CD4-positive, alpha-beta T cell treated with Interleukin-2 at 100 ng/mL for 4 hours (primary cell): Measurements from ENCODE around the gene CLIP4.

Experiments
- DNase-seq: peaks from one replicate; pipeline ENCODE4 v3.0.0-alpha.2; 2020; ENCODE audit warnings: low spot score

Gene CLIP4

DNA sequence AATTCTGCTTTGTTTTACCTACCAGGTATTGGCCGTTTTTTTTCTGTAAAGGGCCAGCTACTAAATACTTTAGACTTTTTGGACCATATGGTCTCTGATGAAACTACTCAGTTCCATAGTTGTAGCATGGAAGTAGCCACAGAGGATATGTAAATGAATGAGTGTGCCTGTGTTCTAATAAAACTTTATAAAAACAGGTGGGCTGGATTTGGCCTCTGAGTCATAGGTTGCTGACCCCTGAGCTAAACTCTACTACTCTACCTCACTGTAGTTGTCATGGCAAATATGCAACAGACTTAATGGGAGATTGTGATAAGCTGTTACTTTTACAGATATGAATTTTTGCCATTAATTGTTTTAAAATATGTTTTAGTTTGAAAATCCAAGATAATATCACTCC lies 19.7 kb downstream of the CLIP4 start:
- no peak for DNase-seq

GRCh38 chr2:29139152-29139551 lies 23.9 kb downstream of the CLIP4 start:
- no peak for DNase-seq

DNA sequence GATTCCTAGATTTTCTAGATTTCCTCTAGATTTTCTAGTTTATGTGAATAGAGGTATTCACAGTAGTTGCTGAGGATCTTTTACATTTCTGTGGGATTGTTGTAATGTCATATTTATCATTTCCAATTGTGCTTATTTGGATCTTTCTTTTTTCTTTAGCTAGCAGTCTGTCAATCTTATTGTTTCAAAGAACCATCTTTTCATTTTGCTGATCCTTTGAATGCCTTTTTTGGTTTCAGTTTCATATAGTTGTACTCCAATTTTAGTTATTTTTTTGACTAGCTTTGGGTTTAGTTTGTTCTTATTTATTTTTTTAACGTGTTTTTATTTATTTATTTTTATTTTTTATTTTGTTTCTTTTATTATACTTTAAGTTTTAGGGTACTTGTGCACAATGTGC lies 24.5 kb downstream of the CLIP4 start:
- DNase-seq, result no peak

DNA sequence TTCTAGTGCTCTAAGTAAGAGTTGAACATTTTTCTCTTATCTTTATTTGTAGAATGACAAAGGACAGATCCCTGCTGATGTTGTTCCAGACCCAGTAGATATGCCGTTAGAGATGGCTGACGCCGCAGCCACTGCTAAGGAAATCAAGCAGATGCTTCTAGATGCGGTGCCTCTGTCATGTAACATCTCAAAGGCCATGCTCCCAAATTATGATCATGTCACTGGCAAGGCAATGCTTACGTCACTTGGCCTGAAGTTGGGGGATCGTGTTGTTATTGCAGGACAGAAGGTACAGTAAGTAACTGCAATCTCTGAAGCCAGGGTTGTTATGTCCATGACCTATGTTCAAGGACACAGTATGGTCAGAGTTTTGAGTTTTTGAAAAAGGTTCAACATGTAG lies 28.4 kb downstream of the CLIP4 start:
- DNase-seq, result no peak

DNA sequence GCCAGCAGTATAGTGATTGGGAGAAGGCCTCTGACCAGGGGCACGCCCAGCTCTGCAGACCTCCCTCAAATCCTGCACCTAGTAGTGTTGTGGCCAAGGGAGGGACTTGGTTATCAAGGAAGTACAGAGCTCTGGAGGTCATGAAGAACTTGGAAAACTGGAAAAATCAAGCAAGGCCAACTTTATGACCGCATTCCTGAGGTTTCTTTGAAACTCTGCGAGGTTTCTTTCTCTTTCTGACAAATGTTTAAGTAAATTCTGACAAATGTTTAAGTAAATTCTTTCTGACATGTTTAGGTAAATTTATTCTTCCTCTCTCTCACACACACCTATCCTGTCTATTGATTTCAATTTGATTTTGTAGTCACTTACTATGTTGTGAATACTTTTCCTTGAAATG lies 31.0 kb downstream of the CLIP4 start:
- no peak for DNase-seq

DNA sequence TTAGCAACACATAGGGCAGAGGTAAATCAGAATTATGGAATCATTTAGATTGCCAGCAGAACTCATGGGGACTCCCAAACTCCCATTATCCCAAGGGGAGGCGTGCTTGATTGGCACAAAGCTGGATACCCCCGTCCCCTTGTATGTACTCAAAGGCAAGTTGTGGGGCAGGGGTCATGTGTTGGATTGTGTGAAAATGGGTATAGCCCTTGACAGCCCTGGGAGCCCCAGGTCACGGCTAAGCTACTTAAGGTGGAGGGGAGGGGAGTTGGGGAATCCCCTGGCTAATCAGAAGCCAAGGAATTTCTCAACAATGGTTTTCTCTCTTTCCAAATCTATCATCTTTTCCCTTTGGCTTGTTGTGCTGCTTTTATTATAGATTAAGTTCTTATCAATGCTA lies 32.7 kb downstream of the CLIP4 start:
- no peak for DNase-seq

DNA sequence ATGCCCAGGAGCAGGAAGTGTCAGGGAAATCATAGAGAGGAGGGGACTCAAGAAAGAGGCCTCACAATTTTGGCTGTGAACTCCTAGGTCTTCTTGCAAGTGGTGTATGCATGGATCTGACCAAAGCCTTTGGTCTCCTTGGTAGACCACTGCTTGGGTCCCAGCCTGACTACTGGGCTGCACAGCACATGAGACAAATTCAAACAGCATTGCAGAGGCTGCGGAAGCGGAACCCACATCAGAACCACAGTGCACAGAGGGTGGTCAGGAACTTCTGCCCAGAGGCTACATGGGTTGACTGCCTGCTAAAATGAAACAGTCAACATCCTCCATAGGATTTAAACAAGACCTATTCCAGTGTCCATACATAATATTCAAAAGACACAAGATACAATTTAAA lies 39.4 kb downstream of the CLIP4 start:
- no peak for DNase-seq

DNA sequence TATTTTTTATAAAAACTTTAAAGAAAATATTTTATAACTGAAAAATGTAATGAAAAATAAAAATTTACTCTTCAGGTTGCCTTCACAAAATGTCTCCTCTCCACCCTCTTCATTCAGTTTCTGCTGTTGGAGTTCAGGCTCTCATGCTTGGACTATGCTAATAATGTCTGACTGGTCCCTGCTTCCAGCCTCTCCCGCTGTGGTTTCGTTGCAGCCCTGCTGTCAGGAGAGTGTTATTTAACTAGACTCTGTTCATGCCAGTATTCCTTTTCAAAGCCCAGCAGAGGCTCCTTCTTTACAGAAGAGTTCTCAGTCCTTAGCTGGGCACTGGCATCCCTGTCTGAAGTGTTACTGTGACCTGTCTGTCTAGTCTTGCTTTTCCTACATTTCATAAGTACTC lies 40.4 kb downstream of the CLIP4 start:
- no peak for DNase-seq

GRCh38 chr2:29157131-29157530 lies 41.9 kb downstream of the CLIP4 start:
- DNase-seq, result no peak

- DNase-seq, result no peak
Measured at GRCh38 chr2:29159125-29159524, 43.9 kb downstream of the CLIP4 start.

DNA sequence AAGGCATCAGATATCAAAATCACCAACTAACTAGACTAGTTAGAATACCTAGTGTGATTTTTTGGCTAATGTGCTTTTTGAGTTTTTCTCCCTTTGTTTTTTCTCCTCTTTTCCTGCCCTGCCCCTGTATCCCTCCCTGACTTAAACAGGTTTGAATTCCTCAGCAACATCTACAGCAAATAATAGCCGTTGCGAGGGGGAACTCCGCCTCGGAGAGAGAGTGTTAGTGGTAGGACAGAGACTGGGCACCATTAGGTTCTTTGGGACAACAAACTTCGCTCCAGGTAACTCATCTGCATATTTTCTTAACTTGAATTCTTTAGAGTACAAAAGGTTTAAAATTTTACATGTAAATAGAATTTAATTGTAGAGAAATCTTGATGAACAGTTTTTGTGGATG lies 45.0 kb downstream of the CLIP4 start:
- DNase-seq, result no peak

GRCh38 chr2:29162204-29162928 lies 47.2 kb downstream of the CLIP4 start:
- no peak for DNase-seq

DNA sequence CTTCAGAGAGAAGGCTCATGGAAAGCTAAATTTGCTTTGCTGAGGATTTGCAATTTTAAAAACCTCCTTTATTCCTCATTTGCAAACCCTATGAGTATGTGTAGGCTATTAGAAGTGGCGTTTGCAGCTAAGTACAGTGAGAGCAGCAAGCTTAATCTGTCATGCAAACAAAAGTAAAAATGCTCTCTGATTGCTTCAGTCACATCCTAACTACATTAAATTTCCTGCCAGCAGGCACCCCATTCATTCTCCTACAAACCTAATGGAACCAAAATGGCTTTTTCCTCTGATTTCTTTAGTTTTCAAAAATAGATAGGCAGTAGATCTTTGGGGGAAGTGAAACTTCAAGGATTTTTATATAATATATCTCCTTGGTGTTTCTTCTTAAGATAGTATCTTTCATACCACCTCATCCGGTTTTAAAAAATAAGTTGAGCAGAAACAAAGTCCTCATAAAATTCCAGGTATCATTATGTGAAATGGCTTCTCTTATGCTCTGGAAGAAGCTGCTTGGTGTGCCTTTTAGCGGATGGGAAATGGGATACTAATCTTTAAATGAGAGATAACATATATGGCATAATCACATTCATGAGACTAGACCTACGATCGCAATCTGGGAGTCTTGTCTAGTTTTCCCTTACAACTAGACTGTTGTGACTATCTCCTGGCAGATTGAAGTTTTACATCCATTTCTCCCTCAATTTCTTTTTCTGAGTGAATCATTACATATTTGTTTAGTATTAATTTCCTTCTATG lies 49.1 kb downstream of the CLIP4 start:
- no peak for DNase-seq

GRCh38 chr2:29165362-29166241 lies 50.4 kb downstream of the CLIP4 start:
- no peak for DNase-seq

- no peak for DNase-seq
Measured at GRCh38 chr2:29166242-29167039, 51.2 kb downstream of the CLIP4 start.

- no peak for DNase-seq
Measured at GRCh38 chr2:29174937-29175336, 59.7 kb downstream of the CLIP4 start.

DNA sequence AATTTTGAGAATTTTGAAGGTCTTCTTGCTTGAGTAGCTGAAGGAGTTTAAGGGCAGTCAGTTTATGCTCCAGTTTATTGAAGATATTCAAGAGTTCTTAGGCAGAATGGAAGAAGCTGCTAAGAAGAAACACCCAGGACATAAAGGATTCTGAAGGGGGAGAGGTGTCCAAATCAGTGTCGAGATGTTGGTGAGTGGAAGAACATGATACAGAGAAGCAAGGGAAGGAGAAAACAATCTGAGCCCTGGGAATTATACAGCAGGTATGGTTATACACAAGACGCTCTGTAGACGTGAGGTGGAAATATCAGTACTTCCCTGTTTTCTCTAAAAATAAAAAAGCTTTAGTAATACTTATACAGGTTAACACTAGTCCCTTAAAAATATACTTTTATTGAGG lies 60.1 kb downstream of the CLIP4 start:
- DNase-seq, result no peak

DNA sequence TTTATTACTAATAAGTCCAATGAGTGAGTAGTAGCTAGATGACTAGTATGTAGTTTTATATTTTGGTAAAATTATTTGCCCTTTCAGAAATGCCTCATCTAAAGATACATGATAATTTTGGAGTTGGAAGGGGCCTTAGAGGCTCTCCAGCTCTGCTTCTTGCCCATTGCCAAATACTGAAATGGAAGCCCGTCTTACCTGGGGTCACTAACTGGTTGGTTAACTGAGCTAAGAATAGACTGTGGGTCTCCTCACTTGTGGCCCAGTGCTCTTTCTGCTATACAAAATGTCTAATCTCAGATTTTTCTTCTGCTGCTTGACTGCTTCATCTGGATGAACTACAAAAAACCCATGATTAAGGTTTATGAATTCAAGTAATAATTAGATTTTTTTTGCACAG lies 67.1 kb downstream of the CLIP4 start:
- DNase-seq, result no peak

DNA sequence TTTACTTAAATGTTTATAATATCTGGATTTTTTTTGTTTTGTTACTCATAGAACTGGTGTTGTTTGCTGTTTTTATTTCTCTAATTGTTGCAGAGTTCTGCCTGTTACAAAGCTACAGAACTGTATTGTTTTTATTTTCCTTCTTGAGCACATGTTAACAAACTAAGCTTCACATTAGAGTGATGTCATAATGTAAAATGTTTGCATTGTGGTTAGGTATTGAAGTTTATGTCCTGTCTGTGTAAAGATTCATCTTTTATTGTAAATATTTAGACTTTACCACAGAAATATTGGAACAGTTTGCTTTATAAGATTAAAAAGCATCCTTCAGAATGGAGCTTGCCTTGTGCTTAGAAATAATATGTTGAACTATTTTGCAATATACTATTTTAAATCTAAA lies 67.7 kb downstream of the CLIP4 start:
- DNase-seq, result no peak

DNA sequence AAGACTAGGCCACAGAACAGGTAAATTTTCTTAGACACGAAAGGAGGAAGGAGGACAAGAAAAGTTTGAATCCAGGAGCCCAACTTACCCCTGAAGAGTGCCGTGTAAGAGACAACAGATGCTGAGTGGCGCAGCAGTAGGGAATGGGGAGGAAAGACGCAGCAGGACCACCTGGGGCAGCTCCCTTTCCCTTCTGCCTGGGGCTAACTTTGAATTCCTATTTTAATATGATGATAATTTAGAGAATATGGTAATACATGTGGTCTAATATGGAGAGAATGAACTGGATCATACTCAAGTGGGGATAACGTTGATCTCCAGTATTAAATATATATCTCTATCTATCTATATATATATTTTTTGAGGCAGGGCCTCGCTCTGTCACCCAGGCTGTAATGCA lies 69.3 kb downstream of the CLIP4 start:
- no peak for DNase-seq

DNA sequence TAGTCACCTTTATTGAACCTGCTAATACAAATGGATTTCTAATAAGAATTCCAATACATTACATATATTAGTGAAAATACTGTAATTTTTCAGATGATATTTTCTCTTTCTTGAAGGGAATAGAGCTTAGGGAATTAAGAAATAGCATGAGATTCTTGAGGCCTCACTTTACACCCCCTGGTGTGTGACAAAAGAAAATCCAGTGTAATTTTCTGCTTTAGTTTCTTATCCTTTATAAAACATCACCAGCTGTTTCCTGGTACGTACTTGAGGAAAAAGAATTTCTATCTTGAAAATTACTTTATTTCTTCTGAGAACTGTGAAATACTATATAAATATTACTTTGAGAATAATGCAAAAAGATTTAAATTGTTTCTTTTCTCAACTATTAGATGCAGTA lies 71.6 kb downstream of the CLIP4 start:
- no peak for DNase-seq

DNA sequence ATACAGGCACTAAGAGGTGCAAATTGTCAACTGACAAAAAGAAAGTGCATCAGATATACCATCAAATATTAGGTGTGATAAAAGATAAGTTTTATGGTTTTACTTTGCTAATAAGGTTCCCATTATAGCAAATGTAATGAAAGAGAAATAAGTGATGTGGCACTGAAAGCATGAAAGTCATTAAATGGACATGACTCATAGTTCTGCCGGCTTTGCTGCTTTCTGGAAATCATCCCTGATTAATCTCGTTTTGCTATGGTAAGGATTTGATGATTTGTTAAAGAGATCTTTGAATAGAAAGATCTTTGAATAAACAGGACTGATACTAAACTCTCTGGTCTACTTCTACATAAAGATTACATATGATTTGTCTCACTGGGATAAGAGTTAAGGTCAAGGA lies 72.7 kb downstream of the CLIP4 start:
- no peak for DNase-seq
